Gastroesophageal sphincter (tissue), 3 donors: ENCODE data around the gene KAZN.

Source experiments
- EP300 ChIP-seq: sonication (generic); formaldehyde crosslinking; IDR thresholded peaks from one replicate; pipeline ENCODE4 v1.6.1; 2017; ENCODE audit warnings: antibody characterized with exemption, mild to moderate bottlenecking
- POLR2A ChIP-seq, 2 donors: fragments of 450-650 bp; IDR thresholded peaks; one replicate each; pipeline ENCODE4 v1.6.1; 2017; ENCODE audit warnings: antibody characterized with exemption in 2 of 2, mild to moderate bottlenecking in 2 of 2, moderate library complexity in 1 of 2
- TF ChIP-seq, protein P1 (sequence below), 4 experiments: fragments of 200-600 bp in 2 of 4; fragments of 450-650 bp in 2 of 4; sonication (generic) in 1 of 4; IDR thresholded peaks; one replicate each; pipeline ENCODE4 v1.5.1; 2017 to 2019; ENCODE audit warnings: antibody characterized with exemption in 4 of 4, mild to moderate bottlenecking in 2 of 4, moderate library complexity in 2 of 4

DNA sequence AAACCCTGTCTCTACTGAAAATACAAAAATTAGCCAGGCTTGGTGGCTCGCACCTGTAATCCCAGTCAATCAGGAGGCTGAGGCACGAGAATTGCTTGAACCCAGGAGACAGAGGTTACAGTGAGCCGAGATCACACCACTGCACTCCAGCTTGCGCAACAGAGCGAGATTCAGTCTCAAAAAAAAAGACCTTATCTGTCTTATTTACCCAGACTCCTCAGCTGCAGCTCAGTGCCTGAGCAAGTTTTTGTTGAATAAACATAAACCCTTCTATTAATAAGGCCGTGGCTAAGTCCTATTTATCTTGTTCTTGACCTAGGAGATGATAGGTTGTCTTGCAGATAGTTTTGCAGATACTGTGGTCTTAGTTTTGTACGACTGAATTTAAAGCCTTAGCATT lies 418.6 kb downstream of the KAZN start:
- TF ChIP-seq, protein P1, sequence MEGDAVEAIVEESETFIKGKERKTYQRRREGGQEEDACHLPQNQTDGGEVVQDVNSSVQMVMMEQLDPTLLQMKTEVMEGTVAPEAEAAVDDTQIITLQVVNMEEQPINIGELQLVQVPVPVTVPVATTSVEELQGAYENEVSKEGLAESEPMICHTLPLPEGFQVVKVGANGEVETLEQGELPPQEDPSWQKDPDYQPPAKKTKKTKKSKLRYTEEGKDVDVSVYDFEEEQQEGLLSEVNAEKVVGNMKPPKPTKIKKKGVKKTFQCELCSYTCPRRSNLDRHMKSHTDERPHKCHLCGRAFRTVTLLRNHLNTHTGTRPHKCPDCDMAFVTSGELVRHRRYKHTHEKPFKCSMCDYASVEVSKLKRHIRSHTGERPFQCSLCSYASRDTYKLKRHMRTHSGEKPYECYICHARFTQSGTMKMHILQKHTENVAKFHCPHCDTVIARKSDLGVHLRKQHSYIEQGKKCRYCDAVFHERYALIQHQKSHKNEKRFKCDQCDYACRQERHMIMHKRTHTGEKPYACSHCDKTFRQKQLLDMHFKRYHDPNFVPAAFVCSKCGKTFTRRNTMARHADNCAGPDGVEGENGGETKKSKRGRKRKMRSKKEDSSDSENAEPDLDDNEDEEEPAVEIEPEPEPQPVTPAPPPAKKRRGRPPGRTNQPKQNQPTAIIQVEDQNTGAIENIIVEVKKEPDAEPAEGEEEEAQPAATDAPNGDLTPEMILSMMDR (IDR thresholded peaks at IDR 0.05): no peak
- no peak for TF ChIP-seq EP300
- TF ChIP-seq POLR2A (IDR thresholded peaks at IDR 0.05): no peak
